Measurements from ENCODE around the gene RELN.

- no peak for TF ChIP-seq POLR2A (IDR thresholded peaks at IDR 0.05)
- TF ChIP-seq, protein P1, sequence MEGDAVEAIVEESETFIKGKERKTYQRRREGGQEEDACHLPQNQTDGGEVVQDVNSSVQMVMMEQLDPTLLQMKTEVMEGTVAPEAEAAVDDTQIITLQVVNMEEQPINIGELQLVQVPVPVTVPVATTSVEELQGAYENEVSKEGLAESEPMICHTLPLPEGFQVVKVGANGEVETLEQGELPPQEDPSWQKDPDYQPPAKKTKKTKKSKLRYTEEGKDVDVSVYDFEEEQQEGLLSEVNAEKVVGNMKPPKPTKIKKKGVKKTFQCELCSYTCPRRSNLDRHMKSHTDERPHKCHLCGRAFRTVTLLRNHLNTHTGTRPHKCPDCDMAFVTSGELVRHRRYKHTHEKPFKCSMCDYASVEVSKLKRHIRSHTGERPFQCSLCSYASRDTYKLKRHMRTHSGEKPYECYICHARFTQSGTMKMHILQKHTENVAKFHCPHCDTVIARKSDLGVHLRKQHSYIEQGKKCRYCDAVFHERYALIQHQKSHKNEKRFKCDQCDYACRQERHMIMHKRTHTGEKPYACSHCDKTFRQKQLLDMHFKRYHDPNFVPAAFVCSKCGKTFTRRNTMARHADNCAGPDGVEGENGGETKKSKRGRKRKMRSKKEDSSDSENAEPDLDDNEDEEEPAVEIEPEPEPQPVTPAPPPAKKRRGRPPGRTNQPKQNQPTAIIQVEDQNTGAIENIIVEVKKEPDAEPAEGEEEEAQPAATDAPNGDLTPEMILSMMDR (IDR thresholded peaks at IDR 0.05 in 4 of 5, conservative IDR thresholded peaks at IDR 0.05 in 1 of 5), result no peak
Observed at GRCh38 chr7:103918631-103919271, 70.7 kb downstream of the RELN start.

Data from gastrocnemius medialis (tissue), 4 donors.